HK-2 (cell line): ENCODE data around the gene CEMIP.

Experiments
- DNase-seq: peaks from one replicate; pipeline ENCODE4 v3.0.0-alpha.2; 2018; ENCODE audit not compliant: unreplicated experiment

The CEMIP gene

DNA sequence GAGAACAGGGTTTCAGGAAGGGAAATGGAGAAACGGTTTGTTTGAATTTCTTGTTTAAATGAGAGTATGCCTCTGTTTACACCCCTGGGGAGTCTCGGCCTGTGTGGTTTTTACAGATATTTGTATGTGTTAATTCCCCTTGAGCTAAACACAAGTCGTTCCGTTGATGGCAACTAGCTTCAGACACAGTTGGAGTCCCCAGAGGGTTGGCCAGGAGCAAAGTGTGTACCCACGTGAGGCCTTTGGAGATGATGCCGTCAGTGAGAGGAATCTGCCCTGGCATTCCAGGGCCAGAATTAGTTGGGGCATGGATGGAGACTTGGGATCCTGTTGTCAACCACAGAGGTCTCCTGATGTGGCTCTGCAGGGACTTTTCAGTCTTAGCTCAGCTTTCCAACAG, 44.0 kb downstream of the CEMIP start:
- no peak for DNase-seq

- DNase-seq = no peak
Measured at GRCh38 chr15:80823995-80824394, 44.8 kb downstream of the CEMIP start.

DNA sequence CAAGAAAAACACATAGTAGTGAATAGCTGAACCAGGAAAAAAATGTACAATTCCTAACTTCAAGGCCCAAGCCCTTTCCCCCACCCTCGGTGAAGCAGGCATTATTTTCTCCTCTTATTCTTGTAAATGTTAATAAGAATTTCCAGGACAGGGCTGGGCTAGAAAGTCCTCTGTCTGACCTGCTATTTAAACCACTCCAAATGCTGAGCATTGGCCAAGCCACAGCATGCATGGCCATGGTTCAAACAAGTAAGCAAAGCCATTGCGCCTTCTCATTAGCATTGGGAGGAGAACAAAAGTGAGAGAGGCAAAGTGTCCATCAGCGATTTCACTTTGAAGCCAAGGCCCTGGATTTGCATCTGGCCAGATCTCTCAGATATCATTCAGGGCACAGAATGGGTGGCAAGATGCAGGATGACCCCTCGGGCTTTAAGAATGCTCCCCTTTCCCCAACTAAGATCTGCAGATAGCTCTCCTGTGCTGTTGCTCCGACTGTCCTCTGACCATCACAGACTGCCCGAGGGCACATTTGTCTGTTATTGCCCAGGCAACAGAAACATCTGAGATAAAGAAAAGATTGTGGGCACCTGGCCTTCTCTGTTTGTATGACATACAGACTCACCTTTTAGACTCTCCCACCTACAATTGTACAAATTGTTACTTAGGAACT, 46.3 kb downstream of the CEMIP start:
- no peak for DNase-seq

GRCh38 chr15:80828796-80829195, 49.6 kb downstream of the CEMIP start:
- no peak for DNase-seq

DNA sequence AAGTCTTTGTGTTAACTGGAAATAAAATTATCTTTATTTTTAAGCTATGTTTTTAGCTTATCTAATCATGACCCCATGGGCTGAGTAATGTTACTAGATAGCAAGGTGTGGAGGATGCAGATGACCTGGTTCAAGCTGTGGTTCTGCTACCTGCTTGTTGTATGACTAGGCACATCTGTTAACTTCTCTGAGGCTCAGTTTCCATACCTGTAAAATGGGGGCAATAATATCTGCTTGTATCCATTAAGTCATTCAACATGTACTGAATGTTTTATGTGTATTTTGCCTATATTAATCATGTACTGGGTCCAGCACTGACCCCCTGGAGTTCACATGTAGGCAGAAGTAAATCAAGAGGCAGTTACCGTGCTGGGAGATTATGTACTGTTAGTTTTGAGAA, 51.5 kb downstream of the CEMIP start:
- DNase-seq = no peak

DNA sequence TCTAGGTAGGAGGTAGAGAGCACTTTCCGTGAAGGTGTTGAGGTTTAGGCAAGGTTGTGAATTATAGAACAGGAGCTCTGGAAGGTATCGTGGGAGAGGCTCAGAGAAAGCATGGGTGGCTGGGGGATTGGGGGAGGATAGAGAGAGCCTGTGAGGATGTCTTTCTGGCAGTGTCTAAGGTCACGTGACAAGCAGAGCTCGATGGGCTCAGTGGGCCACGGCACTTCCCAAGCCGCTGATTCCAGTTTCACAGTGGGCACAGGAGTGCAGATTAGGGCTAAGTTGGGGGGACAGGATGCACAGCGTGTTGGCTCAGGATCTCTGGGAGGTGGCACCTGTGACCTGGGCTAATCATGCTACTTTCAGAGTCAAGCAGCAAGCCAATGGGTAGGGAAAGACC, 52.0 kb downstream of the CEMIP start:
- no peak for DNase-seq

GRCh38 chr15:80831606-80832224, 52.5 kb downstream of the CEMIP start:
- DNase-seq = no peak

DNA sequence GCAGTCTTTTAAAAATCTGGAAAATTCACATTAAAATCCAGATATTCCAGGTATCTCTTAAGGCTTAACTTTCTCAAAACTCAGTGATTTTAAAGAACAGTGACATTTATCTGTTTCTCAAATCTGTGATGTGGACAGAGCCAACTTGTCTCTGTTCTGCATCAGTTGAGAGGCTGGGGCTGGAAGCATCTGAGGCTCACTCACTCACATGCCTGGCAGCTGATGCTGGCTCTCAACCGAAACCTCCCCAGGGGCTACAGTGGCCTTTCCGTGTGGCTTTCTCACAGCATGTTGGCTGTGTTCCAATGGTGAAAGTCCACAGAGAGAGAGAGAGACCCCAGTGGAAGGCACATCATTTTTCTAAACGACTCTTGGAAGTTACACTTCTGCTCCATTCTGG, 53.5 kb downstream of the CEMIP start:
- DNase-seq = no peak

DNA sequence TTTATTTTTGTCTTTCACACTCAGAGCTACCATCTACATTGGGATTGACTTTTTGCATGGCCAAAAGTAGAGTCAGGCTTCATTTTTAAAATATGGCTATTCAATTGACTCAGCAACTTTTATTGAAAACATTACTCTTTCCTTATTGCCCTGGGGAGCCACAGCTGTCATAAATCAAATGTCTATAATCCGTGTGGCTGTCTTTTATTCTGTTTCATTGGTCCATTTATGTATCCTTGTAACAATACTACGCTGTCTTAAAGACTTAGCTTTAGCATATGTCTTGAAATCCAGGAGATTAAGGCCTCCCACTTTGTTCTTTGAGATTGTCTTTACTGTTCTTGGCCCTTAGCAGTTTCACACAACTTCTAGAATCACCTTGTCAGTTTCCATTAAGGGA, 55.2 kb downstream of the CEMIP start:
- no peak for DNase-seq

DNA sequence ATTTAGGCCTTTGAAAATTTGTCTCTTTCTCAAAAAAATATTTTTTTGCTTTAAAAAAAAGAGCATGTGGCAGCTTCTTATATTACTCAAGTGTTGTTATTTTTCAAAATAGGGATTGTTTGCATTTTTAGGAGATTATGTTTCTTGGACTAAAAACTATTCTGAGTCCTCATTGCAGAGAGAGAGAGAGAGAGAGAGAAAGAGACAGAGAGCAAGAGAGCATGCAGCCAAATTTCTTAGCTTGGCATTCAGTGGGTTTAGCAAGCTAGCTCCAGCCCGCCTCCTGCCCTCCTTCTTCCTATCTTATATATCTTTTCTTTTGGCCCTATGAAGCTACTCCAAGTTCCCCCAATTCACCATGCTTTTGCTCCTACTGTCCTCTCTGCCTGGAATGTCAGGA, 55.7 kb downstream of the CEMIP start:
- no peak for DNase-seq

- no peak for DNase-seq
Measured at GRCh38 chr15:80835336-80835735, 56.2 kb downstream of the CEMIP start.

GRCh38 chr15:80836223-80836622, 57.1 kb downstream of the CEMIP start:
- no peak for DNase-seq

GRCh38 chr15:80837006-80837405, 57.8 kb downstream of the CEMIP start:
- DNase-seq = no peak

DNA sequence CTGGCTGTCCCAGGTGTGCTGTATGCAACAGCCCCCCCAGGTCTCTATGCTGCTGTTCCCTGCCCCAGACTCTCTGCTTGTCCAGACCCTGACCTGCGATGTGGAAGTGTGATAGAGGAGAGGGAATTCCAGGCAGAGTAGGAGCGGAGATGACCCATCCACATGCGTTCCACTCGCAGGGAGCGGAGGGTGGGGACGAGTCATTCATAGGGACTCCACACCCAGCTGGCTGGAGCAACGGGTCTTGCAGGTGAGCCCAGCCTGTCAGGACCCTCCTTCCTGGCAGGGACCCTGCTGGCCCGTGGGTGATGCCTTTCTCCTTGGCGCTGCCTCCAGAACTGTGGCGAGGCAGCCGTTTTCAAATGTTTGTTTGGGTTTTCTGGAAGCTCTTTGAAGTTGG, 58.8 kb downstream of the CEMIP start:
- no peak for DNase-seq

DNA sequence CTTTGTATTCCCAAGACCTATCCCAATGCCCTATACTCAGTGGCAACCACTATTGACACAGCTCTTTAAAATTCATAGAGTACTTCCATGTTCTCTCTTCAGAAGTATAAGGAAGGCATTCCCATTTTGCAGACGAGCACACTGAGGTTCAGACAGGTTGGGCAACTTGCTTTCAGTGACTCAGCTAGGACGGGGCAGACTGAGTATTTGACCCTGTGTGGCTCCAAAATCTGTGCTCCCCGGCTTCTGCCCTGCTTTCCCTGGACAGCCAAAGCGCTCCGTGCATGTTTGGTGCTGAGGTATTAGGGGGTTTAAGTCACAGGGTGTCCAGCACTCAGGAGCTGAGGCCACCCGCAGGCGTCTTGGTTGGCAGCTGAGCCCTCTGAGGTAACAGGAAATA, 59.5 kb downstream of the CEMIP start:
- DNase-seq = no peak

- DNase-seq = no peak
Measured at GRCh38 chr15:80839764-80840130, 60.6 kb downstream of the CEMIP start.

GRCh38 chr15:80840182-80841130, 61.3 kb downstream of the CEMIP start:
- no peak for DNase-seq

DNA sequence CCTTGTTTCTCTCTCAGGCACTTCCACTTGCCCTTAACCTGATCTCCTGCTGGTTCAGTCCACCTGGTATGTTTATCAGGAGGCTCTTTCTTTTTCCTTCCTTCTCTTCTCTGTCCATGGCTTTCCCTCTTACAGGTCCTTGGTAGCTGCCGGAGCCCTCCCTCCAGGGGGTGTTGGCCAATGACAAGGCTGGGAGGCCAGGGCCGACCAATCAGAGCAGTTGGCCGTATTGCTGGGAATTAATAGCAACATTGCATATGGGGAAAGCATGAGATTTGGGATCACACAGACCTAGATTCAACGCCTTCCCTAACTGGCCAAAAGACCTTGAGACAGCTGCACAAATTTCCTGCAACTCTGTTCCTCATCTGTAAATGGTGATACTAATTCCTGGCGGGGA, 62.4 kb downstream of the CEMIP start:
- no peak for DNase-seq

DNA sequence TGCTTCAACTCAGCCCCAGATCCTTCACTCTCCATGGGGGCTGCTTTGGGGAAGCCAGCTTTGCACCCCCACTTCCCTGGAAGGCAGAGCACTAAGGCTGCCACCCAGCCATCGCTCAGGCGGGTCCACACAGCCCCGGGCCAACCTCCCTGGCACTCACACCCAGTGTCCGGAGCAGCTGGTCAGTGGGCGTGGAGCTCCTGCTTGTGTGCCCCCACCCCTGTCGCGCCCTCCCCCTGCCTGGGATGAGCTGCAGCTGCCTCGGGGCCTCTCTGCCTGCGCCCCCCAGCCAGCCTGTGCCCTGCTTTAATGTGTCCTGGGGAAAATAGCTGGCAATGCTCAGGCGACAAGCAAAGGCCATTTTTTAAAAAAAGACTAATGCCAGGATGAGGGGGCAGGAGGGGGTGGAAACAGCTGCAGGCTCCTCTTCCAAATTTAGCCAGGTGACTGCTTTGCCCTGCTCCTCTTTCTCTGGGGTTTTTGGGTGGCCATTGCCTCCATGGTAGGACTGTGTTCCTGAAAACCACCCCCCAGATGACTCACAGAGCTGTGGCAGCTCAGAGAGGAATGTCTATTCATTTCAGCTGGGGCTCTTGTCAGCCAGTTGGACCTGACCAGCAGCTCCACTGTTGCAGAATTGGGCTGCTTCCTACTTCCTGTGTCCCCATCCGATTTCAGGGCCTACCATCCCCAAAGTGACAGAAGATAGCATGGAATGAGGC, 65.0 kb downstream of the CEMIP start:
- DNase-seq = no peak

DNA sequence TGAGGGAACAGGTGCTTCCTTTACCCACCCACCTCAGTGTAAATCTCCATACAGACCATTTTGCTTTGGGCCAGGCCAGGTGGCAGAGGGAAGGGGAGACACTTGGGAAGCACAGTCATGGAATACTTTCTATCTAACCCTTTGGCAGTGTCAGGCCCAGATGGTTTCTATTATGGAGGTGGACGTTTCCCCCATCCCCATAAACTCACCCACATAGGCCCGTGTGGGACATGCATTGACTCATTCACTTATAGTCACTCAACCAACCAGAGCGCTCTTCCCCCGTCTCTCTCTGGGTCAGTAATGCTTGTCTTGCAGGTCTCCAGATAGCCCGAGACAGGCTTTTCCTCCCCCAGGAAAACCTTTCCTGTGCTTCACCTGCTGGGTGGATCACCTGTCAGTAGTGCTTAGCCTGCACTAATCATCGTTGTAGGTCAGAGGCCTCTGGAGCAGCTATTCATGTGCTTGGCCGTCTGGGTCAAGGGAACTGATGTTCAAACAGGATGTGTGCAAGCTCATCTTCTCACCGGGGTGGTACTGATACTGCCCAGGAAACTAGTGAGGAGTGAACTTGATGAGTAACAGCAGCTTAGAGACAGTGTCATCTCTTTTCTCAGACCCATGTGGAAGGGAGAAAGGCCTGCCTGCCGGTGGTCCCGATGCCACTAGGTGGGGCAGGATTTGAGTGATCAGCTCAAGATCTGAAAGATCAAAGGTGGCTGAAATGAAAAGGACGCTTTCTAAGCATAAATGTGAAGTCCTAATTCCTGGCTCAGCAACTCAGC, 67.1 kb downstream of the CEMIP start:
- no peak for DNase-seq

GRCh38 chr15:80849308-80849707, 70.1 kb downstream of the CEMIP start:
- DNase-seq = peak; percentile 78
